Endothelial cell of umbilical vein (primary cell): ENCODE results near the gene PLXND1.

Experiments
- MYC ChIP-seq: IDR thresholded peaks from one replicate; pipeline ENCODE4 v1.6.1; 2011; ENCODE audit warnings: mild to moderate bottlenecking, low read depth, low read length
- POLR2AphosphoS5 ChIP-seq: IDR thresholded peaks from 2 replicates; pipeline ENCODE4 v1.6.1; 2012; ENCODE audit warnings: low read depth, mild to moderate bottlenecking, control low read depth, low read length, moderate library complexity; ENCODE audit not compliant: insufficient read depth

DNA sequence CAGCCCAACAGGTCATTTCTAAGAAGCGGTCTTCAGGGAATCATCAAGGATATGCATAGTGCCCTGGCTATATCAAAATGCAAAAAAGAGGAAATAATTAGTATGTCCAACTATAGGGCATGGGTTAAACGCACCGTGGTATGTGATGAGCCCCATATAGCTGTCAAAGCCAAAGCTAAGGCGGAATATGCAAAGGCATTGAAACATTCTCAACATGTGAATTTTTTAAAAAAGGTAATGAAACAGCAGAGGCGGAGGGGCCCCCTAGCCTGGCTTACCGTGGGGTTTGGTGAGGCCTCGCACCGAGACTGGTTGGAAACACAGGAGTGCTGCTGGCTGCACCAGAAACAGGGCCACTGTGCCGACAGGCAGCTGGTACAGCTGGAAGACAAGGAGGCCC, 23.2 kb downstream of the PLXND1 start:
- no peak for TF ChIP-seq POLR2AphosphoS5
- TF ChIP-seq MYC = no peak
